Measurements from ENCODE around the gene KCTD14. TPM values are rescaled to one million over a fixed set of nuclear protein-coding genes. Genes with fewer than 3 reads are reported as not detected.
"Not testable (repeated sequence)": the region's sequence is repeated elsewhere in the genome, so short reads cannot be mapped to it uniquely, and the experiment has no call there.

The KCTD14 gene
- total RNA-seq, 4 donors from 2014 or later: 0.19 to 5.3 (median 3.3) TPM

- TF ChIP-seq POLR2A (IDR thresholded peaks at IDR 0.05) (no peak), CTCF (IDR thresholded peaks at IDR 0.05) (no peak)
- no peak for DNase-seq (ENCODE audit: low spot score in 2 of 2)
- no peak overlapping the region for H3K4me3 ChIP-seq (ENCODE audit: low read depth, poor library complexity, severe bottlenecking)
- intact Hi-C loops (cut with DNase I; ENCODE audit: low total_unique reads): no loop called here
- 61 to 93% methylated on average over 4 of the region's 4 CpGs for WGBS, 2 donors
Observed at GRCh38 chr11:78033040-78033439, 10.0 kb upstream of the KCTD14 start.

GRCh38 chr11:78032090-78032489, 9.0 kb upstream of the KCTD14 start:
- TF ChIP-seq CTCF (IDR thresholded peaks at IDR 0.05): no peak
- TF ChIP-seq POLR2A (IDR thresholded peaks at IDR 0.05): no peak
- H3K4me3 ChIP-seq (ENCODE audit: low read depth, poor library complexity, severe bottlenecking): no peak overlapping the region
- intact Hi-C loops (cut with DNase I; ENCODE audit: low total_unique reads): no loop called here
- no peak for DNase-seq (ENCODE audit: low spot score in 2 of 2)

- H3K4me3 ChIP-seq (ENCODE audit: low read depth, poor library complexity, severe bottlenecking): no peak overlapping the region
- WGBS, 2 donors: 86 to 96% methylated on average over 3 of the region's 3 CpGs
- no peak for DNase-seq (ENCODE audit: low spot score in 2 of 2)
- TF ChIP-seq CTCF (IDR thresholded peaks at IDR 0.05) (no peak), POLR2A (IDR thresholded peaks at IDR 0.05) (no peak)
- intact Hi-C loops (cut with DNase I; ENCODE audit: low total_unique reads): no loop called here
Observed at GRCh38 chr11:78031629-78032028, 8.6 kb upstream of the KCTD14 start.

GRCh38 chr11:78030429-78031325, 7.6 kb upstream of the KCTD14 start:
- intact Hi-C loops (cut with DNase I; ENCODE audit: low total_unique reads): no loop called here
- TF ChIP-seq POLR2A (IDR thresholded peaks at IDR 0.05) (no peak), CTCF (IDR thresholded peaks at IDR 0.05) (no peak)
- no peak for DNase-seq (ENCODE audit: low spot score in 2 of 2)
- 20 to 24% methylated on average over 7 of the region's 7 CpGs for WGBS, 2 donors
- H3K4me3 ChIP-seq (ENCODE audit: low read depth, poor library complexity, severe bottlenecking): no peak overlapping the region

GRCh38 chr11:78028423-78028822, 5.3 kb upstream of the KCTD14 start:
- 78 to 85% methylated on average over 9 of the region's 9 CpGs for WGBS, 2 donors
- intact Hi-C loops (cut with DNase I; ENCODE audit: low total_unique reads); DNase-seq (ENCODE audit: low spot score in 2 of 2); H3K4me3 ChIP-seq (ENCODE audit: low read depth, poor library complexity, severe bottlenecking): not testable (repeated sequence)

- intact Hi-C loops (cut with DNase I; ENCODE audit: low total_unique reads): no loop called here
- H3K4me3 ChIP-seq (ENCODE audit: low read depth, poor library complexity, severe bottlenecking): no peak overlapping the region
- no peak for TF ChIP-seq CTCF (IDR thresholded peaks at IDR 0.05)
- TF ChIP-seq POLR2A (IDR thresholded peaks at IDR 0.05): no peak
- no peak for DNase-seq (ENCODE audit: low spot score in 2 of 2)
- WGBS, 2 donors: 91 to 95% methylated on average over 2 of the region's 2 CpGs
Observed at GRCh38 chr11:78027759-78028158, 4.7 kb upstream of the KCTD14 start.
